ENCODE results near the gene SPP2. TPM values are rescaled to one million over a fixed set of nuclear protein-coding genes. Genes with fewer than 3 reads are reported as not detected.
A peak's percentile ranks its signal among the peaks of the same experiment; 100 is the strongest.

Gene SPP2
- total and polyA plus RNA-seq, 2 donors (not counting 1 experiment from before 2014, with no cell fraction given) = not detected

GRCh38 chr2:234047361-234047760, 3.1 kb upstream of the SPP2 start:
- Histone ChIP-seq H3K27me3 (ENCODE audit: control insufficient read depth, insufficient read depth, low read length) (no peaks in the 10 kb centered on the region), H3K36me3 (ENCODE audit: control insufficient read depth, insufficient read depth, low read length) (no peaks in the 10 kb centered on the region), H3K4me1 (ENCODE audit: control insufficient read depth, extremely low read depth, insufficient read depth, low read length) (no peaks in the 10 kb centered on the region), H3K4me2 (ENCODE audit: extremely low read depth, insufficient read depth, low read length) (no peak overlapping the region), H3K9ac (ENCODE audit: insufficient read depth, low read length) (no peak overlapping the region), H3K9me3 (ENCODE audit: control insufficient read depth, insufficient read depth, low read depth, low read length) (no peaks in the 10 kb centered on the region), H2AFZ (ENCODE audit: low read length) (no peak overlapping the region), H3K79me2 (ENCODE audit: control insufficient read depth, insufficient read depth, low read length) (no peaks in the 10 kb centered on the region), H3K27ac (ENCODE audit: insufficient read depth, low read length) (no peak overlapping the region), H4K20me1 (ENCODE audit: control insufficient read depth, extremely low read depth, insufficient read depth, low read length) (no peaks in the 10 kb centered on the region), H3K4me3 (replicated peaks in 1 of 4; ENCODE audit: control extremely low read depth in 1 of 4, insufficient read depth in 1 of 4, low read depth in 3 of 4, low read length in 4 of 4) (no peak overlapping the region)
- peak in 1 of 2 donors; percentile 29 for DNase-seq (ENCODE audit: low read depth in 2 of 2)
- TF ChIP-seq CTCF (conservative IDR thresholded peaks at IDR 0.05 in 1 of 2, IDR thresholded peaks at IDR 0.05 in 1 of 2; ENCODE audit: low read depth in 1 of 2, low read length in 2 of 2) (no peak), EZH2 (IDR thresholded peaks at IDR 0.05; ENCODE audit: low read length, missing control alignments) (no peak)

- no peak overlapping the region for H3K27ac ChIP-seq (ENCODE audit: insufficient read depth, low read length)
- no peaks in the 10 kb centered on the region for H3K79me2 ChIP-seq (ENCODE audit: control insufficient read depth, insufficient read depth, low read length)
- peak in 1 of 2 donors; percentile 34 for DNase-seq (ENCODE audit: low read depth in 2 of 2)
- no peaks in the 10 kb centered on the region for H3K9me3 ChIP-seq (ENCODE audit: control insufficient read depth, insufficient read depth, low read depth, low read length)
- TF ChIP-seq CTCF (conservative IDR thresholded peaks at IDR 0.05 in 1 of 2, IDR thresholded peaks at IDR 0.05 in 1 of 2; ENCODE audit: low read depth in 1 of 2, low read length in 2 of 2) = no peak
- TF ChIP-seq EZH2 (IDR thresholded peaks at IDR 0.05; ENCODE audit: low read length, missing control alignments) = no peak
- no peaks in the 10 kb centered on the region for H3K4me1 ChIP-seq (ENCODE audit: control insufficient read depth, extremely low read depth, insufficient read depth, low read length)
- no peaks in the 10 kb centered on the region for H3K36me3 ChIP-seq (ENCODE audit: control insufficient read depth, insufficient read depth, low read length)
- no peak overlapping the region for H3K9ac ChIP-seq (ENCODE audit: insufficient read depth, low read length)
- no peak overlapping the region for H3K4me2 ChIP-seq (ENCODE audit: extremely low read depth, insufficient read depth, low read length)
- H3K4me3 ChIP-seq (replicated peaks in 1 of 4; ENCODE audit: control extremely low read depth in 1 of 4, insufficient read depth in 1 of 4, low read depth in 3 of 4, low read length in 4 of 4) = no peak overlapping the region
- H2AFZ ChIP-seq (ENCODE audit: low read length) = no peak overlapping the region
- no peaks in the 10 kb centered on the region for H3K27me3 ChIP-seq (ENCODE audit: control insufficient read depth, insufficient read depth, low read length)
- H4K20me1 ChIP-seq (ENCODE audit: control insufficient read depth, extremely low read depth, insufficient read depth, low read length) = no peaks in the 10 kb centered on the region
These were observed 2.5 kb upstream of the SPP2 start for GRCh38 chr2:234048049-234048448.

- peak in 1 of 2 donors; percentile 60 for DNase-seq (ENCODE audit: low read depth in 2 of 2)
- Histone ChIP-seq H3K79me2 (ENCODE audit: control insufficient read depth, insufficient read depth, low read length) (no peaks in the 10 kb centered on the region), H3K36me3 (ENCODE audit: control insufficient read depth, insufficient read depth, low read length) (no peaks in the 10 kb centered on the region), H3K27me3 (ENCODE audit: control insufficient read depth, insufficient read depth, low read length) (no peaks in the 10 kb centered on the region), H3K4me3 (replicated peaks in 1 of 4; ENCODE audit: control extremely low read depth in 1 of 4, insufficient read depth in 1 of 4, low read depth in 3 of 4, low read length in 4 of 4) (no peak overlapping the region), H3K9ac (ENCODE audit: insufficient read depth, low read length) (no peak overlapping the region), H4K20me1 (ENCODE audit: control insufficient read depth, extremely low read depth, insufficient read depth, low read length) (no peaks in the 10 kb centered on the region), H2AFZ (ENCODE audit: low read length) (no peak overlapping the region), H3K4me2 (ENCODE audit: extremely low read depth, insufficient read depth, low read length) (no peak overlapping the region), H3K9me3 (ENCODE audit: control insufficient read depth, insufficient read depth, low read depth, low read length) (no peaks in the 10 kb centered on the region), H3K4me1 (ENCODE audit: control insufficient read depth, extremely low read depth, insufficient read depth, low read length) (no peaks in the 10 kb centered on the region), H3K27ac (ENCODE audit: insufficient read depth, low read length) (no peak overlapping the region)
- TF ChIP-seq CTCF (conservative IDR thresholded peaks at IDR 0.05 in 1 of 2, IDR thresholded peaks at IDR 0.05 in 1 of 2; ENCODE audit: low read depth in 1 of 2, low read length in 2 of 2) (no peak), EZH2 (IDR thresholded peaks at IDR 0.05; ENCODE audit: low read length, missing control alignments) (no peak)
These were observed 1.0 kb downstream of the SPP2 start for GRCh38 chr2:234051374-234052070.

Data from fibroblast of lung (primary cell).